ENCODE results near the gene POLR1B. TPM values are rescaled to one million over a fixed set of nuclear protein-coding genes. Genes with fewer than 3 reads are reported as not detected.

Gene POLR1B
- total RNA-seq, 1 experiment from 2014 or later = 70.0 TPM

DNA sequence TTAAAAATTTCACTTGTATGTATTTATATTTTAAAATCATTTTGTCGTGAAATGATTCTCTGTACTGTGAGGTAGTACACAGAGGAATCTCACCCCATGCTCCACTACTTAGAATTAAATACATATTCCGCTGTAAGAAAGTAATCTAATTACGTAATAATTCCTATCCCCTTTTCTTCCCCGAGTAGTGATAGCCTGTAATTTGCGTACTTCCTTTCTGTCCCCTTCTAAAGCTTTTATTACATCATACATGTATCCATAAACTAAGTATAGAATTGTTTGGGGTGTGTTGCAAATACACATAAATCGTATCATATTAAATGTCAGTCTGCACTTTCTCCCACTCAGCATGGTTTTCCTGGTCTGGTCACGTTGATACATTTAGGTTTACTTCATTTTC, 29.7 kb downstream of the POLR1B start:
- Histone ChIP-seq H3K9me3 (ENCODE audit: low read depth, low read length, poor library complexity, severe bottlenecking) (no peaks in the 10 kb centered on the region), H3K36me3 (ENCODE audit: insufficient read depth, low read length, poor library complexity, severe bottlenecking) (peaks cover 97% of the 10 kb centered on the region), H3K4me1 (ENCODE audit: insufficient read depth, low read length, poor library complexity, severe bottlenecking) (peaks cover 15% of the 10 kb centered on the region), H3K27ac (ENCODE audit: low read depth, low read length, poor library complexity, severe bottlenecking) (peak overlapping the region; percentile 83), H3K4me3 (ENCODE audit: low read depth, low read length, poor library complexity, severe bottlenecking) (no peak overlapping the region), H3K27me3 (replicated peaks; ENCODE audit: insufficient read depth, low read depth, low read length, poor library complexity) (no peaks in the 10 kb centered on the region)
- no TSS peak for BruUV-seq (replicated peaks)
- intact Hi-C loops (cut with micrococcal nuclease; ENCODE audit: unreplicated experiment) = no loop called here
- POLR2A ChIA-PET (ENCODE audit: low non-redundant PET) = interaction anchor here (0.5 kb wide), 1 partner anchor 541 kb away, joined by 3 read pairs; no protein-coding TSS in a partner anchor
- DNase-seq (ENCODE audit: low spot score) = peak; percentile 53
- CTCF ChIA-PET = no interaction called here
- TF ChIP-seq, protein P1, sequence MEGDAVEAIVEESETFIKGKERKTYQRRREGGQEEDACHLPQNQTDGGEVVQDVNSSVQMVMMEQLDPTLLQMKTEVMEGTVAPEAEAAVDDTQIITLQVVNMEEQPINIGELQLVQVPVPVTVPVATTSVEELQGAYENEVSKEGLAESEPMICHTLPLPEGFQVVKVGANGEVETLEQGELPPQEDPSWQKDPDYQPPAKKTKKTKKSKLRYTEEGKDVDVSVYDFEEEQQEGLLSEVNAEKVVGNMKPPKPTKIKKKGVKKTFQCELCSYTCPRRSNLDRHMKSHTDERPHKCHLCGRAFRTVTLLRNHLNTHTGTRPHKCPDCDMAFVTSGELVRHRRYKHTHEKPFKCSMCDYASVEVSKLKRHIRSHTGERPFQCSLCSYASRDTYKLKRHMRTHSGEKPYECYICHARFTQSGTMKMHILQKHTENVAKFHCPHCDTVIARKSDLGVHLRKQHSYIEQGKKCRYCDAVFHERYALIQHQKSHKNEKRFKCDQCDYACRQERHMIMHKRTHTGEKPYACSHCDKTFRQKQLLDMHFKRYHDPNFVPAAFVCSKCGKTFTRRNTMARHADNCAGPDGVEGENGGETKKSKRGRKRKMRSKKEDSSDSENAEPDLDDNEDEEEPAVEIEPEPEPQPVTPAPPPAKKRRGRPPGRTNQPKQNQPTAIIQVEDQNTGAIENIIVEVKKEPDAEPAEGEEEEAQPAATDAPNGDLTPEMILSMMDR (conservative IDR thresholded peaks at IDR 0.05; ENCODE audit: low read depth, low read length) = no peak
- TF ChIP-seq EZH2 (IDR thresholded peaks at IDR 0.05; ENCODE audit: borderline replicate concordance, low read depth, low read length, poor library complexity, severe bottlenecking) = no peak

DNA sequence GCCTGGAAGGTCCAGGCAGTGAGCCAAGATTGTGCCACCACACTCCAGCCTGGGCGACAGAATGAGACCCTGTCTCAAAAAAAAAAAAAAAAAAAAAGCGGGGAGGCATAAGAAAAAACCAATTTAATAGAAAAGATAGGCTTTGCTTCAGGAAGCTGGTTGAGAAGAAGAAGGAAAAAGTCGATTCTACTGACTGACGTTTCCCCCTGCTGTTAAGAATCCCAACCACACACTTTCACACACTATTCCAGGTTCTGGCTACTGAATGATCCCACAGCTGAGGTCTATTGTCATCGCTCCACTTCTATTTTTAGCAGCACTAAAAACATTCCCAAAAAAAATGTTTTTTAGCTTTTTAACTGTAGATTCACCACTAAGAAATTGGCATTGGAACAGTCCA, 35.5 kb downstream of the POLR1B start:
- no TSS peak for BruUV-seq (replicated peaks)
- TF ChIP-seq EZH2 (IDR thresholded peaks at IDR 0.05; ENCODE audit: borderline replicate concordance, low read depth, low read length, poor library complexity, severe bottlenecking) = no peak
- TF ChIP-seq, protein P1 (conservative IDR thresholded peaks at IDR 0.05; ENCODE audit: low read depth, low read length) = peak; percentile 38
- CTCF ChIA-PET = interaction anchor here (0.6 to 0.8 kb wide), 3 partner anchors 45 to 361 kb away, joined by 3 to 7 read pairs (median 7); no protein-coding TSS in a partner anchor
- intact Hi-C loops (cut with micrococcal nuclease; ENCODE audit: unreplicated experiment) = no loop called here
- Histone ChIP-seq H3K27ac (ENCODE audit: low read depth, low read length, poor library complexity, severe bottlenecking) (no peak overlapping the region), H3K27me3 (replicated peaks; ENCODE audit: insufficient read depth, low read depth, low read length, poor library complexity) (no peaks in the 10 kb centered on the region), H3K4me3 (ENCODE audit: low read depth, low read length, poor library complexity, severe bottlenecking) (no peak overlapping the region), H3K9me3 (ENCODE audit: low read depth, low read length, poor library complexity, severe bottlenecking) (no peaks in the 10 kb centered on the region), H3K36me3 (ENCODE audit: insufficient read depth, low read length, poor library complexity, severe bottlenecking) (peaks cover 43% of the 10 kb centered on the region), H3K4me1 (ENCODE audit: insufficient read depth, low read length, poor library complexity, severe bottlenecking) (peaks cover 16% of the 10 kb centered on the region)
- peak; percentile 26 for DNase-seq (ENCODE audit: low spot score)
- POLR2A ChIA-PET (ENCODE audit: low non-redundant PET) = interaction anchor here (0.7 kb wide), 1 partner anchor 17 kb away, joined by 6 read pairs; no protein-coding TSS in a partner anchor

DNA sequence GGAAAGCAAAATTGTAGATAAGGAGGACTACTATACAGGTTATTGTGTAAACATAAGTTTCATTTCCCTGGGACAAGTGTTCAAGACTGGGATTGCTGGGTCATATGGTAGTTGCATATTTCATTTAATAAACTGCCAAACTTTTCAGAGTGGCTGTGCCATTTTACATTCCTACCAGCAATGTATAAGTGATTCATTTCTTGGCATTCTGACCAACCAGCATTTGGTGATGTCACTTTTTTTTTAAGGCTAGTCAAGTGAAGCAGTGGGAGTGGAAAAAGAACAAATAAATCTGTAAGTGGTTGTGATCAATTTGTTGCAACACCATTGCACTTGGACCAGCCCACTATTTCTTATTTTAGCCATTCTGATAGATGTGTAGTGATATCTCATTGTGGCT, 37.0 kb downstream of the POLR1B start:
- Histone ChIP-seq H3K27me3 (replicated peaks; ENCODE audit: insufficient read depth, low read depth, low read length, poor library complexity) (no peaks in the 10 kb centered on the region), H3K36me3 (ENCODE audit: insufficient read depth, low read length, poor library complexity, severe bottlenecking) (peaks cover 29% of the 10 kb centered on the region), H3K4me1 (ENCODE audit: insufficient read depth, low read length, poor library complexity, severe bottlenecking) (peaks cover 17% of the 10 kb centered on the region), H3K4me3 (ENCODE audit: low read depth, low read length, poor library complexity, severe bottlenecking) (no peak overlapping the region), H3K9me3 (ENCODE audit: low read depth, low read length, poor library complexity, severe bottlenecking) (no peaks in the 10 kb centered on the region), H3K27ac (ENCODE audit: low read depth, low read length, poor library complexity, severe bottlenecking) (no peak overlapping the region)
- ChIA-PET CTCF (interaction anchor here (0.7 kb wide), 1 partner anchor 98 kb away, joined by 13 read pairs; no protein-coding TSS in a partner anchor), POLR2A (ENCODE audit: low non-redundant PET) (no interaction called here)
- no TSS peak for BruUV-seq (replicated peaks)
- DNase-seq (ENCODE audit: low spot score) = peak; percentile 71
- no peak for TF ChIP-seq EZH2 (IDR thresholded peaks at IDR 0.05; ENCODE audit: borderline replicate concordance, low read depth, low read length, poor library complexity, severe bottlenecking)
- TF ChIP-seq, protein P1 (conservative IDR thresholded peaks at IDR 0.05; ENCODE audit: low read depth, low read length) = no peak
- intact Hi-C loops (cut with micrococcal nuclease; ENCODE audit: unreplicated experiment) = no loop called here

Data from A673 (cell line).